Transverse colon (tissue), 4 donors: ENCODE measurements around the gene GOSR1. TPM values are rescaled to one million over a fixed set of nuclear protein-coding genes. Genes with fewer than 3 reads are reported as not detected.

Experiments used
- DNase-seq: peaks from one replicate; pipeline ENCODE4 v3.0.0-alpha.2; 2019
- H3K27ac ChIP-seq, 4 donors: fragments of 200-600 bp; sonication (generic); 2 replicates each; pipeline ENCODE4 v1.5.1; 2016 to 2018; ENCODE audit warnings: inconsistent platforms in 4 of 4
- H3K27me3 ChIP-seq: fragments of 200-600 bp; sonication (generic); 2 replicates; pipeline ENCODE4 v1.5.1; 2017; ENCODE audit warnings: inconsistent platforms
- H3K36me3 ChIP-seq, 4 donors: fragments of 200-600 bp; sonication (generic); 2 replicates each; pipeline ENCODE4 v1.5.1; 2017 to 2019; ENCODE audit warnings: inconsistent platforms in 4 of 4
- H3K4me1 ChIP-seq, 4 donors: fragments of 200-600 bp; sonication (generic); 2 replicates each; pipeline ENCODE4 v1.5.1; 2017 to 2020; ENCODE audit warnings: inconsistent platforms in 4 of 4
- H3K4me3 ChIP-seq, 4 donors: fragments of 200-600 bp; sonication (generic); 1 replicate in 1 of 4; 2 replicates in 3 of 4; pipeline versions ENCODE4 v1.5.1 to v1.6.1; 2017 to 2019; ENCODE audit warnings: inconsistent platforms in 4 of 4
- H3K9me3 ChIP-seq, 2 donors: fragments of 200-600 bp; sonication (generic); 2 replicates each; pipeline ENCODE4 v1.5.1; 2017 to 2019; ENCODE audit warnings: inconsistent platforms in 2 of 2
- CTCF ChIP-seq, 5 experiments: fragments of 200-600 bp in 3 of 5; fragments of 450-650 bp in 2 of 5; sonication (generic) in 3 of 5; IDR thresholded peaks; 1 replicate in 2 of 5; 2 replicates in 3 of 5; pipeline ENCODE4 v1.5.1; 2016 to 2017; ENCODE audit warnings: antibody characterized with exemption in 5 of 5, inconsistent platforms in 3 of 5, mild to moderate bottlenecking in 2 of 5, moderate library complexity in 1 of 5
- EP300 ChIP-seq: sonication (generic); formaldehyde crosslinking; IDR thresholded peaks from one replicate; pipeline ENCODE4 v1.6.1; 2017; ENCODE audit warnings: antibody characterized with exemption, low read depth
- POLR2A ChIP-seq: fragments of 450-650 bp; IDR thresholded peaks from one replicate; pipeline ENCODE4 v1.6.1; 2016; ENCODE audit warnings: antibody characterized with exemption, mild to moderate bottlenecking, moderate library complexity
- POLR2AphosphoS5 ChIP-seq, 3 donors: sonication (generic); formaldehyde crosslinking; IDR thresholded peaks; one replicate each; pipeline ENCODE4 v1.6.1; 2016; ENCODE audit warnings: antibody characterized with exemption in 3 of 3
- WGBS, 2 donors: methylation state at CpG; one replicate each; pipeline ENCODE4 v1.1.5; 2018; ENCODE audit warnings: low coverage in 1 of 2; 5-methylcytosine and 5-hydroxymethylcytosine counted together
- in situ Hi-C, 4 donors: fragments of 200-750 bp; cut with MboI; loops; one replicate each; pipeline versions ENCODE4 v1.15.0 to v1.15.1; 2017; ENCODE audit warnings: low sequenced_read_pairs in 3 of 4, low pct_ligation_motif_present in 1 of 4, low pct_unique_long_range_greater_than_20kb in 1 of 4
- intact Hi-C: fragments of 100-400 bp; cut with DNase I; formaldehyde crosslinking; loops from one replicate; pipeline ENCODE4 v1.15.1; 2023; ENCODE audit warnings: low total_unique reads
- total RNA-seq, 4 donors: library from RNA; depleted of rRNA; stranded (reverse); fragments of >200 nt; gene quantifications; one replicate each; pipeline ENCODE4 v1.1.0, GENCODE V29; 2016

Gene GOSR1
- 10 to 100 TPM; 27.3 to 56.1 (median 42.1) TPM for total RNA-seq

- H3K36me3 ChIP-seq = peaks cover 0 to 16% (median 7%) of the 10 kb centered on the region in 4 donors
- peak within 1 kb of the TSS; percentile 85 to 95 (median 92) for H3K27ac ChIP-seq
- H3K4me1 ChIP-seq = peaks cover 0 to 25% (median 17%) of the 10 kb centered on the region in 4 donors
- in situ Hi-C loops = loop anchor here in 1 of 4 donors (25.0 kb wide), 1 partner anchor 235 kb away; no protein-coding TSS in a partner anchor
- DNase-seq = peak; percentile 95
- 0 to 2% methylated on average over 21 to 37 of the region's 37 CpGs for WGBS, 2 donors
- H3K9me3 ChIP-seq = no peaks in the 10 kb centered on the region
- peak within 1 kb of the TSS; percentile 66 to 96 (median 86) for H3K4me3 ChIP-seq
- peaks cover 4% of the 10 kb centered on the region for H3K27me3 ChIP-seq
- intact Hi-C loops = no loop called here
- no peak for TF ChIP-seq EP300
- peak; percentile 65 to 70 (median 69) for TF ChIP-seq POLR2AphosphoS5 (IDR thresholded peaks at IDR 0.05)
- peak; percentile 78 for TF ChIP-seq POLR2A
- peak; percentile 66 to 83 (median 72) for TF ChIP-seq CTCF (IDR thresholded peaks at IDR 0.05)
These were observed at the start of gene GOSR1 for GRCh38 chr17:30477083-30477773. Gene GOSR1 (plus strand): TSS chr17:30477408. CDS start chr17:30477434, 26 bp downstream.

GRCh38 chr17:30427611-30428010, 49.6 kb upstream of the GOSR1 start:
- no peak for DNase-seq
- in situ Hi-C loops = no loop called here
- H3K4me1 ChIP-seq = no peaks in the 10 kb centered on the region
- 97% methylated on average over 1 of the region's 1 CpG; no CpG with 5 or more reads in 1 of the 2 donors for WGBS, 2 donors
- no peaks in the 10 kb centered on the region for H3K27me3 ChIP-seq
- no peak overlapping the region for H3K27ac ChIP-seq
- TF ChIP-seq POLR2AphosphoS5 (IDR thresholded peaks at IDR 0.05) = no peak
- TF ChIP-seq POLR2A = no peak
- TF ChIP-seq CTCF (IDR thresholded peaks at IDR 0.05) = no peak
- TF ChIP-seq EP300 = no peak
- no peak overlapping the region for H3K4me3 ChIP-seq
- H3K9me3 ChIP-seq = no peaks in the 10 kb centered on the region
- intact Hi-C loops = no loop called here
- H3K36me3 ChIP-seq = peaks cover 0 to 15% (median 8%) of the 10 kb centered on the region in 4 donors

DNA sequence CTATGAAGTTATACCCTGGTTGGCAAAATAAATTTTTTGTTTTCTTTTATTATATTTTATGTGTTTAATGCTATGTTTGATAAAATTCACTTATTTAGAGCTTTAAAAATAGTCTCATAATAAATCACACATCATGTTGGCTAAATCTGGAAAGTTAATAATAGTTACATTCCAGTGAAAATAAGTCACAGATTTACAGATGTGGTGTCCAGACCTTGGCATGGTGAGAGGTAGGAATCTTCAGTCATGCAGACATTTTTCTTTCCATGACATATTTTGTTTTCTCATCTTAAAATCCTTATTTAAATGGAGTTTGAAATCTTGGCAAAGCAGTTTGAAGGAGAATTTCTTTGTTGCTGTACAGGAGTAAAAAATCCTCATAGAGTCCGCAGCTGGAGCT, 48.1 kb upstream of the GOSR1 start:
- H3K27me3 ChIP-seq = no peaks in the 10 kb centered on the region
- WGBS, 2 donors = 85 to 86% methylated on average over 1 of the region's 1 CpG
- H3K9me3 ChIP-seq = no peaks in the 10 kb centered on the region
- H3K4me3 ChIP-seq = no peak overlapping the region
- peaks cover 0 to 18% (median 3%) of the 10 kb centered on the region in 4 donors for H3K36me3 ChIP-seq
- in situ Hi-C loops = no loop called here
- TF ChIP-seq CTCF (IDR thresholded peaks at IDR 0.05) (no peak), POLR2A (no peak), POLR2AphosphoS5 (IDR thresholded peaks at IDR 0.05) (no peak), EP300 (no peak)
- H3K27ac ChIP-seq = no peak overlapping the region
- H3K4me1 ChIP-seq = no peaks in the 10 kb centered on the region
- intact Hi-C loops = no loop called here
- no peak for DNase-seq

GRCh38 chr17:30433514-30433913, 43.7 kb upstream of the GOSR1 start:
- Histone ChIP-seq H3K4me1 (no peaks in the 10 kb centered on the region), H3K27ac (no peak overlapping the region), H3K36me3 (peaks cover 0 to 14% (median 5%) of the 10 kb centered on the region in 4 donors), H3K9me3 (no peaks in the 10 kb centered on the region), H3K27me3 (no peaks in the 10 kb centered on the region), H3K4me3 (no peak overlapping the region)
- TF ChIP-seq CTCF (IDR thresholded peaks at IDR 0.05) = no peak
- no peak for TF ChIP-seq EP300
- no peak for TF ChIP-seq POLR2A
- TF ChIP-seq POLR2AphosphoS5 (IDR thresholded peaks at IDR 0.05) = no peak
- 80 to 100% methylated on average over 1 of the region's 1 CpG for WGBS, 2 donors
- in situ Hi-C loops (no loop called here), intact Hi-C loops (no loop called here)
- DNase-seq = no peak
